Neural progenitor cell (in vitro differentiated cells): ENCODE measurements around the gene GABRA5.

Experiments used
- CTCF ChIP-seq: fragments of 200-600 bp; sonication (generic); IDR thresholded peaks from 2 replicates; pipeline ENCODE4 v1.5.1; 2017; ENCODE audit warnings: antibody characterized with exemption, mild to moderate bottlenecking
- EZH2 ChIP-seq: fragments of 200-600 bp; sonication (generic); IDR thresholded peaks from 2 replicates; pipeline ENCODE4 v1.6.1; 2017; ENCODE audit warnings: antibody characterized with exemption, mild to moderate bottlenecking, moderate library complexity

DNA sequence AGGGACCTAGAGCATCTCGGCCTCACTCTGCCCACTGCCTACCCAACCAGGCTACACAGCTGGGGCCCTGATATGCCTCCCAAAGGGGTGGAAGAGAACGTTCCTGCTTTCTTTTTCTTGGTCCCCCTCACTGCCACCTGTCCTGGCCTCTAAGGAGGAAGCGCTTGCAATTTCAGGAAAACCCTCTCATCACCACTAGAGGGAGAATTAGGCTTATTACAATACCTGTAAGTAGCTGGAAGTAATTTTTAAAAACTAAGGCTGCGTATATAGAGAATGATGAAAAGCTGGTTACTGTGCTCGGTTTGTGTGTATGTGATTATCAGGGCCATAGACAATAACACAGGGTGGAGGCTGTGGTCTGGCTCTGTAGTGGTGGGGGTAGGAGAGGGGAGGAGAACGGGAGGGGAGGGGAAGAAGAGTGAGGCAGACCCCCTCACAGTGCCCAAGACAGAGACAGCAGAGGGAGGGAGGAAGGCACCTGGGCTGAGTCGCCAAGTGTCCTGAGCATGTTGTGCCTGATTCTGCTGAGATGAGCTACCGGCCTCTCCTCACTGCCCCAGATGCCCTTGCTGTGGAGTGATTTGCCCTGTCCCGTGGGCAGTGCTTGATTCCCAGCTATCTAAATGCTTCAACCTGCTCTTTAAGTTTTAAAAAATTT, 107.4 kb downstream of the GABRA5 start:
- TF ChIP-seq CTCF (peak; percentile 76), EZH2 (no peak)
